ENCODE results near the gene ABLIM1. TPM values are rescaled to one million over a fixed set of nuclear protein-coding genes. Genes with fewer than 3 reads are reported as not detected.
A peak's percentile ranks its signal among the peaks of the same experiment; 100 is the strongest.

ABLIM1 gene
- total and polyA plus RNA-seq, 10 of the 15 experiments (the other 5 are each of a cell fraction or from before 2014, with no cell fraction given), result 14.2 to 50.5 (median 28.1) TPM

- TF ChIP-seq E2F8 (IDR thresholded peaks at IDR 0.05; ENCODE audit: low read depth, partially characterized antibody) (no peak), SREBF2 (IDR thresholded peaks at IDR 0.05; ENCODE audit: low read length) (no peak), BRCA1 (IDR thresholded peaks at IDR 0.05; ENCODE audit: low read depth, low read length) (no peak), BHLHE40 (IDR thresholded peaks at IDR 0.05; ENCODE audit: borderline replicate concordance in 1 of 2, low read depth in 2 of 2, low read length in 1 of 2) (peak in 1 of 2 experiments; percentile 11; a peak in 1 of 4 replicates), EP300 (IDR thresholded peaks at IDR 0.05; ENCODE audit: borderline replicate concordance in 1 of 2, control insufficient read depth in 1 of 2, low read depth in 2 of 2, low read length in 2 of 2) (no peak), CEBPB (IDR thresholded peaks at IDR 0.05; ENCODE audit: borderline replicate concordance in 1 of 2, low read depth in 2 of 2, low read length in 2 of 2) (no peak; a peak in 1 of 4 replicates), PKNOX1 (IDR thresholded peaks at IDR 0.05) (0 out of 2 replicates have a peak, but pooled peaks have one; percentile 12), RELA (IDR thresholded peaks at IDR 0.05; ENCODE audit: borderline replicate concordance, partially characterized antibody) (no peak), PRDM15 (CRISPR knock-in tag; IDR thresholded peaks at IDR 0.05) (no peak), WRNIP1 (IDR thresholded peaks at IDR 0.05; ENCODE audit: borderline replicate concordance, low read depth, low read length) (no peak), CBFB (IDR thresholded peaks at IDR 0.05; ENCODE audit: low read depth) (peak; percentile 57; the same call in 1 of the 2 replicates), CHD1 (IDR thresholded peaks at IDR 0.05; ENCODE audit: low read depth, low read length) (no peak), SMAD5 (IDR thresholded peaks at IDR 0.05; ENCODE audit: low read depth) (no peak), BCL3 (IDR thresholded peaks at IDR 0.05; ENCODE audit: borderline replicate concordance, insufficient read depth, low read depth, low read length, poor library complexity, severe bottlenecking) (no peak), SKIL (IDR thresholded peaks at IDR 0.05; ENCODE audit: low read depth, poor library complexity, severe bottlenecking) (peak; percentile 32), RAD51 (IDR thresholded peaks at IDR 0.05) (no peak)
Observed at GRCh38 chr10:114388275-114388674, 269.8 kb downstream of the ABLIM1 start (continued).
